GM21390 (cell line): Measurements from ENCODE around the gene CHKA.

Experiments
- ATAC-seq: cut with Tn5 transposase; IDR thresholded peaks from one replicate; pipeline ENCODE4 v1.9.1; 2021; ENCODE audit not compliant: unreplicated experiment

Gene CHKA

DNA sequence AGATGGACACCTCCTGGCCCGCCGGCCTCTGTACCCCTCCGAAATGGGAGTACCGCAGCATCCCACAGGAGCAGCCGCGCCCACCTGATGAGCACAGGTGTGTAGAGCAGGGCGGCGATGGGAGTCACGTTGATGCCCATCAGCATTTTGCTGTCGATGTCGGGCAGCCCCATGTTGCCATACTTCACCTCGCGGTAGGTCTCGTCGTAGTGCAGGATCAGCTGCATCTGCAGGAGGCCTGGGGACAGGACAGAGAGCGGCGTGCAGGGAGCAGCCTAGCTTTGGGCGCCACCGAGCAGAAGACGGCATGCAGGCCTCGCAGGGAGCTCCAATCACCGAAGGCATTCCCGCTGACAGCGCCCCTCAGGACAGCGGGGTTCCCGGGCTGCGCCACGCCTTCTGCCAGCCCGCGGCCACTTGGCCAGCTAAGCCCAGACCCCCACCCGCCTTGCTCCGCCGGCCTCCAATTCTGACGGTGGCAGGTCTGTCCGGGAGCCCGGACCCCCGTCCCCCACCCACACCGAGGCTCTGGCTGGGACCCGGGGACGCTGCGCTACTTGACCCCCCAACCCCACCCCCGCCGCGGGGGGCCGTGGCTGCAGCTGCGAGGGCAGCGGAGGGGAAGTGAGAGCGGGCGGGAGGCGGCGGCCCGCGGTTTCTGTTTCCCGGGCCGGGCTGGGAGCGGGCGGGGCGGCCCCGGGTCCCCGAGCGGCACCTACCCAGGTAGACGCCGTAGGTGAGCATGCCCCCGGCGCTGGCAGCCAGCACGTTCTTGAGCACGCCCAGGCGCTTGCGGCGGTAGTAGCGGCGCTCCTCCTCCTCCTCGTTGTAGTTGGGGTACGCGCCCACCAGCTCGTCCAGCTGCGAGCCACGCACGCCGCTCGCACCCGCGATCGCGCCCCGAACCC is 118.0 kb downstream of the CHKA start:
- peak; percentile 38 for ATAC-seq
